ENCODE results near the gene CRYGA.

GRCh38 chr2:208195531-208195930 is 32.1 kb upstream of the CRYGA start:
- TF ChIP-seq CTCF (IDR thresholded peaks at IDR 0.05) (no peak), EP300 (IDR thresholded peaks at IDR 0.05) (no peak)
